Glutamatergic neuron (in vitro differentiated cells): ENCODE measurements around the gene MVP. TPM values are rescaled to one million over a fixed set of nuclear protein-coding genes. Genes with fewer than 3 reads are reported as not detected.
A peak's percentile ranks its signal among the peaks of the same experiment; 100 is the strongest.

Experiments
- DNase-seq: peaks from one replicate; pipeline ENCODE4 v3.0.0; 2022
- H3K27ac Mint-ChIP-seq: one replicate; pipeline ENCODE4 v1.8.0; 2020; ENCODE audit warnings: mild to moderate bottlenecking, mixed read lengths, inconsistent platforms; ENCODE audit not compliant: unreplicated experiment
- H3K27me3 Mint-ChIP-seq: one replicate; pipeline ENCODE4 v1.8.0; 2020; ENCODE audit warnings: mild to moderate bottlenecking, moderate library complexity, mixed read lengths, inconsistent platforms; ENCODE audit not compliant: unreplicated experiment
- H3K36me3 Mint-ChIP-seq: one replicate; pipeline ENCODE4 v1.8.0; 2020; ENCODE audit warnings: mild to moderate bottlenecking, mixed read lengths, inconsistent platforms; ENCODE audit not compliant: unreplicated experiment
- H3K4me1 Mint-ChIP-seq: one replicate; pipeline ENCODE4 v1.8.0; 2020; ENCODE audit warnings: mild to moderate bottlenecking, low read depth, mixed read lengths, inconsistent platforms; ENCODE audit not compliant: unreplicated experiment
- H3K4me3 Mint-ChIP-seq: one replicate; pipeline ENCODE4 v1.8.0; 2020; ENCODE audit warnings: mild to moderate bottlenecking, mixed read lengths, inconsistent platforms; ENCODE audit not compliant: unreplicated experiment
- H3K9me3 Mint-ChIP-seq: one replicate; pipeline ENCODE4 v1.8.0; 2020; ENCODE audit warnings: mild to moderate bottlenecking, moderate library complexity, mixed read lengths, inconsistent platforms; ENCODE audit not compliant: unreplicated experiment
- CTCF ChIP-seq: fragments of 200-600 bp; sonication (generic); IDR thresholded peaks from one replicate; pipeline ENCODE4 v1.5.0; 2021; ENCODE audit not compliant: partially characterized antibody, unreplicated experiment
- total RNA-seq: library from RNA; stranded (reverse); fragmentation: NEBNext Ultra II Directional; extraction: Animal tissue kit (Norgen Biotek cat#: 25700); gene quantifications from one replicate; pipeline ENCODE4 v1.2.1, GENCODE V29; 2021; ENCODE audit not compliant: unreplicated experiment

MVP gene
- total RNA-seq, 1 donor from 2014 or later = 82.7 TPM

GRCh38 chr16:29871822-29872546 lies 51.7 kb downstream of the MVP start:
- peaks cover 9% of the 10 kb centered on the region for H3K36me3 Mint-ChIP-seq
- peaks cover 4% of the 10 kb centered on the region for H3K27me3 Mint-ChIP-seq
- H3K27ac Mint-ChIP-seq = no peak overlapping the region
- DNase-seq = no peak
- no peak for TF ChIP-seq CTCF
- H3K9me3 Mint-ChIP-seq = peaks cover 6% of the 10 kb centered on the region
- no peaks in the 10 kb centered on the region for H3K4me1 Mint-ChIP-seq
- no peak overlapping the region for H3K4me3 Mint-ChIP-seq

GRCh38 chr16:29873319-29873718 lies 53.1 kb downstream of the MVP start:
- no peaks in the 10 kb centered on the region for H3K4me1 Mint-ChIP-seq
- no peak overlapping the region for H3K27ac Mint-ChIP-seq
- H3K36me3 Mint-ChIP-seq = peaks cover 15% of the 10 kb centered on the region
- TF ChIP-seq CTCF = no peak
- peaks cover 7% of the 10 kb centered on the region for H3K9me3 Mint-ChIP-seq
- H3K4me3 Mint-ChIP-seq = no peak overlapping the region
- DNase-seq = no peak
- H3K27me3 Mint-ChIP-seq = peaks cover 4% of the 10 kb centered on the region

- Mint-ChIP-seq H3K9me3 (peaks cover 7% of the 10 kb centered on the region), H3K27me3 (peaks cover 4% of the 10 kb centered on the region), H3K4me1 (no peaks in the 10 kb centered on the region), H3K4me3 (no peak overlapping the region), H3K27ac (no peak overlapping the region), H3K36me3 (peaks cover 15% of the 10 kb centered on the region)
- no peak for DNase-seq
- no peak for TF ChIP-seq CTCF
These were observed 54.9 kb downstream of the MVP start for GRCh38 chr16:29875206-29875605.

- TF ChIP-seq CTCF = no peak
- Mint-ChIP-seq H3K27me3 (peaks cover 4% of the 10 kb centered on the region), H3K36me3 (peaks cover 18% of the 10 kb centered on the region), H3K4me1 (no peaks in the 10 kb centered on the region), H3K9me3 (peaks cover 10% of the 10 kb centered on the region), H3K4me3 (peak overlapping the region; percentile 4), H3K27ac (no peak overlapping the region)
- no peak for DNase-seq
These were observed 55.9 kb downstream of the MVP start for GRCh38 chr16:29876217-29876593.

- DNase-seq = no peak
- peaks cover 16% of the 10 kb centered on the region for H3K36me3 Mint-ChIP-seq
- H3K9me3 Mint-ChIP-seq = peaks cover 7% of the 10 kb centered on the region
- H3K4me3 Mint-ChIP-seq = peak overlapping the region; percentile 4
- peaks cover 4% of the 10 kb centered on the region for H3K27me3 Mint-ChIP-seq
- H3K27ac Mint-ChIP-seq = no peak overlapping the region
- no peak for TF ChIP-seq CTCF
- H3K4me1 Mint-ChIP-seq = no peaks in the 10 kb centered on the region
These were observed 56.5 kb downstream of the MVP start for GRCh38 chr16:29876594-29877249.
